ENCODE measurements around the gene CEP44. TPM values are rescaled to one million over a fixed set of nuclear protein-coding genes. Genes with fewer than 3 reads are reported as not detected.

CEP44 gene
- total and polyA plus RNA-seq, 2 donors = 11.5 to 55.6 TPM

DNA sequence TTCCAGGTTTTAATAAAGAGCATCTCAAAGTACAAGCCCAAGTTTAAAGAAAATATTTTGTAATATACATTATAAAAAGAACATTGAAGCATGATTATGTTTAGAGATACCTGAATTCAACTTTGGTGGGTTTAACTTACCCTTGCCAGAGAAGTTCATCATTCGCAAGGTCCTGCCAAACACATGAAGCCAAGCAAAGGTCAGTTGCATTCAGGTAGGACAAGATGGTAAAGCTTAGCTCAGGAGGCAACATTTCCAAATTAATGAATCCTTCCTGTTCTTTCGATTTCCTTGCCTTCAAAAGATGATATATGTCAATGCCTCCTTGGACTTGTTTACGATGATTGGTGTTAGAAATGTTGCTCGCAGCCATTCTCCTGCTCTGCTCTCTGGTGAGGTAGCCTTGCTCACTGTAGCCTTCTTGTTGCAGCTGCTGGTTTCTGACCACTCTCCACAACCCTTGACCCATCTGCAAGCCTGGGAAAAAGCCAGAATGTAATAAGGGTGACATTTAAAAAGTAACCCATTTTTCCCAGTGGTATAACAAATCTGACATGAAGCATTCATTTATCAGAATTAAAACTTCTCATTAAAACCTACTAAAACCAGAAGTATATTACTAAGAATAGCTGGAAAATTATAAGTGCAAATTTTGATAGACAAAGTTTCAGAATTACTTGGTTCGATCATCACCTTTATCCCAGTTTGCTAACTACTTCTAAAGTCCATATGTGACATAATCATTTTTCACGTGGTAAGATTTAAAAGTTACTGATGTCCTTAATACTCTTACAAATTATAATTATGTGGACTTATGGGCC is 20.9 kb upstream of the CEP44 start:
- Histone ChIP-seq H3K4me1 (ENCODE audit: insufficient read depth) (no peaks in the 10 kb centered on the region), H3K4me3 (ENCODE audit: low read depth, low read length) (no peak overlapping the region), H3K27ac (ENCODE audit: low read depth) (no peak overlapping the region), H3K36me3 (ENCODE audit: insufficient read depth) (no peaks in the 10 kb centered on the region)
- no peak for DNase-seq (ENCODE audit: extremely low spot score)
- WGBS = 75% methylated on average over 6 of the region's 6 CpGs

GRCh38 chr4:174263445-174263736 is 20.3 kb upstream of the CEP44 start:
- WGBS = 71% methylated on average over 3 of the region's 3 CpGs
- H3K27ac ChIP-seq (ENCODE audit: low read depth) = no peak overlapping the region
- no peaks in the 10 kb centered on the region for H3K36me3 ChIP-seq (ENCODE audit: insufficient read depth)
- no peak for DNase-seq (ENCODE audit: extremely low spot score)
- no peaks in the 10 kb centered on the region for H3K4me1 ChIP-seq (ENCODE audit: insufficient read depth)
- no peak overlapping the region for H3K4me3 ChIP-seq (ENCODE audit: low read depth, low read length)

DNA sequence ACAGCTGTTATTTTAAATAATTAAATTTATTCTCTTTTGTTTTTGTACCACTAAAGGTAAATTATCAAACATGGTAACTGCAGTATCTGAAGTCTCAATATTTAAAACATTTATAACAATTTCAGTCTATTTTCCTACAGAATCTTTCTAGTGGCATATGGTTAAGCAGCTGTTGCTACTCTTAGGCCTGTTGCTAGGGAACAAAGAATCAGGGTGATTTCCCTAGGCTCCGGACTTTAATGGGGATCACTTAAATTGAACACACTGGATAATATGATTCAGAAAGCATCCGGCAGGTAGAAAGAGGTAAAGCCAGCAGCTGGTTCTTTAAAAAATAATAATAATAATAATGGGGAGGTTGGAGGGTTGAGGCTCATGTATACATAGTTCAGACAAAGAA is 17.8 kb upstream of the CEP44 start:
- H3K36me3 ChIP-seq (ENCODE audit: insufficient read depth) = no peaks in the 10 kb centered on the region
- 51% methylated on average over 2 of the region's 2 CpGs for WGBS
- no peak for DNase-seq (ENCODE audit: extremely low spot score)
- H3K4me1 ChIP-seq (ENCODE audit: insufficient read depth) = no peaks in the 10 kb centered on the region
- H3K27ac ChIP-seq (ENCODE audit: low read depth) = no peak overlapping the region
- H3K4me3 ChIP-seq (ENCODE audit: low read depth, low read length) = no peak overlapping the region

DNA sequence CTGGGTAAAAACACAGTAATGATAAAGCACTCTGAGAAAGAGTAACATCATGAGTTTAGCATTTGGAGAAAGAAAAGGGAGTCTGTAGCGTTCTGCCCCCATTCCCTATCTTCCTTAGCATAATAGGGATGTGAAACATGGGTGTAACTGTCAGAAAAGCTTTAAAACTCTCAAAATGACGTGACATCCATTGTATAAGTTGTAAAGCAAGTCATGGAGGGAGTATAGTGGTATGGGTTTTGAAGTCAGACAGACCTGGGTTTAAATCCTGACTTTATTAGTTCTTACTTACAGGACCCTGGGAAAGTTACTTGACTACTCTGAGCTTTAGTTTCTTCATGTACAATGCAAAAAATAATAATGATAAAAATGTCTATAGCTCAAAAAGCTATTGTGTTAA is 17.3 kb upstream of the CEP44 start:
- Histone ChIP-seq H3K4me1 (ENCODE audit: insufficient read depth) (no peaks in the 10 kb centered on the region), H3K4me3 (ENCODE audit: low read depth, low read length) (no peak overlapping the region), H3K27ac (ENCODE audit: low read depth) (no peak overlapping the region), H3K36me3 (ENCODE audit: insufficient read depth) (no peaks in the 10 kb centered on the region)
- no peak for DNase-seq (ENCODE audit: extremely low spot score)
- 74% methylated on average over 2 of the region's 2 CpGs for WGBS

DNA sequence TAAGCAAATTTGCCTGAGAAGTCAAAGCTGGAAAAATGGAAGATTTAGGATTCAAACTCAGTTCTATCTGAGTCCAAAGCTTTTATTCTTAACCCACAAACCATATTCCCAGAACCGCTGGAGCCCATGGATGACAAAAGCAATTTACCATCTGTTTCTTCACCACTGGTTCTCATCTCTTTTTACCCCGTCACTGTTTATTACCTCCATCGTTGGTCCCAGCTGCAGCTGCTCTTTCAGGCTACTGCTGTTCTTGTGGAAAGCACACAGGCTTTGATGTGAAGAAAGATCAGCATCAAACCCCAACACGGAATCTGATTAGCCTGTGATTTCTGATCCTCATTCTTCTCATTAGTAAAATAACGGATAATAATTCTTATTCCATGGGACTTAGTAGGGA is 9.8 kb upstream of the CEP44 start:
- H3K36me3 ChIP-seq (ENCODE audit: insufficient read depth) = no peaks in the 10 kb centered on the region
- no peaks in the 10 kb centered on the region for H3K4me1 ChIP-seq (ENCODE audit: insufficient read depth)
- no peak for DNase-seq (ENCODE audit: extremely low spot score)
- WGBS = 68% methylated on average over 5 of the region's 5 CpGs
- no peak overlapping the region for H3K4me3 ChIP-seq (ENCODE audit: low read depth, low read length)
- H3K27ac ChIP-seq (ENCODE audit: low read depth) = no peak overlapping the region

- H3K36me3 ChIP-seq (ENCODE audit: insufficient read depth) = no peaks in the 10 kb centered on the region
- no peaks in the 10 kb centered on the region for H3K4me1 ChIP-seq (ENCODE audit: insufficient read depth)
- WGBS = 88% methylated on average over 3 of the region's 3 CpGs
- H3K4me3 ChIP-seq (ENCODE audit: low read depth, low read length) = no peak overlapping the region
- DNase-seq (ENCODE audit: extremely low spot score) = no peak
- H3K27ac ChIP-seq (ENCODE audit: low read depth) = no peak overlapping the region
Observed at GRCh38 chr4:174274436-174274835, 9.3 kb upstream of the CEP44 start.

DNA sequence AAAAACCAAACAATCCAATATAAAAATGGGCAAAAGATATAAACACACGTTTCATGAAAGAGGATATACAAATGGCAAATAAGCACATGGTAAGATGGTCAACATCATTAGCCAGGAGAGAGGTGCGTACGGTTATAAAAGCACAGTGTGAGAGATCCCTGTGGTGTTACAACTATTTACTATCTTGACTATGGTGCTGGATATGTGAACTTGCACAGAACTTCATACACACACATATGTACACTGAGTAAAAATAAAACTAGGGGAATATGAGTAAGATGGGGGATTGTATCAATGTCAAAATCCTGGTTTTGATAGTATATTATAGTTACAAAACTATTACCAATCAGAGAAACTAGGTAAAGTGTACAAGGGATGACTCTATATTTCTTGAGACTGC is 8.6 kb upstream of the CEP44 start:
- H3K4me1 ChIP-seq (ENCODE audit: insufficient read depth) = no peaks in the 10 kb centered on the region

GRCh38 chr4:174277433-174277832 is 6.3 kb upstream of the CEP44 start:
- no peaks in the 10 kb centered on the region for H3K4me1 ChIP-seq (ENCODE audit: insufficient read depth)
- H3K36me3 ChIP-seq (ENCODE audit: insufficient read depth) = no peaks in the 10 kb centered on the region
- no peak overlapping the region for H3K4me3 ChIP-seq (ENCODE audit: low read depth, low read length)
- no peak overlapping the region for H3K27ac ChIP-seq (ENCODE audit: low read depth)
- 56% methylated on average over 3 of the region's 3 CpGs for WGBS
- no peak for DNase-seq (ENCODE audit: extremely low spot score)

More for the DNA sequence above, 8.6 kb upstream of the CEP44 start:
- no peak for DNase-seq (ENCODE audit: extremely low spot score)
- WGBS = 71% methylated on average over 3 of the region's 3 CpGs
- no peaks in the 10 kb centered on the region for H3K36me3 ChIP-seq (ENCODE audit: insufficient read depth)
- no peak overlapping the region for H3K27ac ChIP-seq (ENCODE audit: low read depth)
- H3K4me3 ChIP-seq (ENCODE audit: low read depth, low read length) = no peak overlapping the region

- no peak for DNase-seq (ENCODE audit: extremely low spot score)
- Histone ChIP-seq H3K4me1 (ENCODE audit: insufficient read depth) (no peaks in the 10 kb centered on the region), H3K27ac (ENCODE audit: low read depth) (no peak overlapping the region)
Observed at GRCh38 chr4:174278467-174278866, 5.2 kb upstream of the CEP44 start.

DNA sequence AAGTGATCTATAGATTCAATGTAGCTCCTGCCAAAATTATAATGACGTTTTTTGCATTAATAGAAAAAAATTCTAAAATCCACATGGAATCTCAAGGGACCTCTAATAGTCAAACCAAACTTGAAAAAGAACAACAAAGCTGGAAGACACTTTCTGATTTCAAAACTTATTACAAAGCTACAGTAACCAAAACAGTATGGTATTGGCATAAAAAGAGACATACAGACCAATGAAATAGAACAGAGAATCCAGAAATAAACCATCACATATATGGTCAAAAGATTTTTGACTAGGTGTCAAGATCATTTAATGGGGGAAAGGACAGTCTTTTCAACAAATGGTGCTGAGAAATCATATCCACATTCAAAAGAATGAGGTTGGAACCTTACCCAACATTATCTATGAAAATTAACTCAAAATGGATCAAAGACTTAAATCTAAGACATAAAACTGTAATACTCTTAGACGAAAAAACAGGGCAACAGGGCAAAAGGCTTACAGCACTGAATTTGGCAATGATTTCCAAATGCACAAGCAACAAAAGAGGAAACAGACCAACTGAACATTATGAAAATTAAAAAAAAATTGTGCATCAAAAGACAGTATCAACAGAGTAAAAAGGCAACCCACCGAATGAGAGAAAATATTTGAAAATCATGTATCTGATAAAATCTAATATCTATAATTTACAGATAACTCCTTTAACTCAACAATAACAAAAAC is 4.1 kb upstream of the CEP44 start:
- 87% methylated on average over 3 of the region's 3 CpGs for WGBS
- no peaks in the 10 kb centered on the region for H3K4me1 ChIP-seq (ENCODE audit: insufficient read depth)
- DNase-seq (ENCODE audit: extremely low spot score) = no peak
- no peak overlapping the region for H3K4me3 ChIP-seq (ENCODE audit: low read depth, low read length)
- no peaks in the 10 kb centered on the region for H3K36me3 ChIP-seq (ENCODE audit: insufficient read depth)
- H3K27ac ChIP-seq (ENCODE audit: low read depth) = no peak overlapping the region

More at GRCh38 chr4:174278467-174278866, 5.2 kb upstream of the CEP44 start:
- Histone ChIP-seq H3K36me3 (ENCODE audit: insufficient read depth) (no peaks in the 10 kb centered on the region), H3K4me3 (ENCODE audit: low read depth, low read length) (no peak overlapping the region)

- no peaks in the 10 kb centered on the region for H3K36me3 ChIP-seq (ENCODE audit: insufficient read depth)
- no peak overlapping the region for H3K27ac ChIP-seq (ENCODE audit: low read depth)
- no peak for DNase-seq (ENCODE audit: extremely low spot score)
- no peak overlapping the region for H3K4me3 ChIP-seq (ENCODE audit: low read depth, low read length)
- WGBS = 82% methylated on average over 5 of the region's 5 CpGs
- no peaks in the 10 kb centered on the region for H3K4me1 ChIP-seq (ENCODE audit: insufficient read depth)
Observed at GRCh38 chr4:174281182-174281737, 2.5 kb upstream of the CEP44 start.

DNA sequence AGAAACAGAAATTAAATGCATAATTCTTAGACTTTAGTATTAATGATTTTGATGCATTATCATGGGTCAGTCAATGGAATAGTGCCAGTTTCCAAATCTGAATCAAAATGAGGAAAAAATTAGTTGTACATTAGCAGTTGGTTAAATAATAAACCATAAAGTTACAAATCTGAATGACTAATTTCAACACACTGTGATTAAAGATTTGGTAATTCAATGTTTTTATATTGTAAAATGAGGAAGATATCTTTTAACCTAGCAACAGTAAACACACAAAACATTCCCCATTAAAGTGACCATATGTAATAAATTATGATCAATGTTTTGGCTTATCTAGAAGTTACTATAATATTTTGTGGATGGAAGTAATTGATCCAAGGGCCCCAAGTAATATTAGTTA is 1.8 kb upstream of the CEP44 start:
- Histone ChIP-seq H3K4me1 (ENCODE audit: insufficient read depth) (no peaks in the 10 kb centered on the region), H3K4me3 (ENCODE audit: low read depth, low read length) (no peak overlapping the region), H3K27ac (ENCODE audit: low read depth) (no peak overlapping the region), H3K36me3 (ENCODE audit: insufficient read depth) (no peaks in the 10 kb centered on the region)
- DNase-seq (ENCODE audit: extremely low spot score) = no peak

DNA sequence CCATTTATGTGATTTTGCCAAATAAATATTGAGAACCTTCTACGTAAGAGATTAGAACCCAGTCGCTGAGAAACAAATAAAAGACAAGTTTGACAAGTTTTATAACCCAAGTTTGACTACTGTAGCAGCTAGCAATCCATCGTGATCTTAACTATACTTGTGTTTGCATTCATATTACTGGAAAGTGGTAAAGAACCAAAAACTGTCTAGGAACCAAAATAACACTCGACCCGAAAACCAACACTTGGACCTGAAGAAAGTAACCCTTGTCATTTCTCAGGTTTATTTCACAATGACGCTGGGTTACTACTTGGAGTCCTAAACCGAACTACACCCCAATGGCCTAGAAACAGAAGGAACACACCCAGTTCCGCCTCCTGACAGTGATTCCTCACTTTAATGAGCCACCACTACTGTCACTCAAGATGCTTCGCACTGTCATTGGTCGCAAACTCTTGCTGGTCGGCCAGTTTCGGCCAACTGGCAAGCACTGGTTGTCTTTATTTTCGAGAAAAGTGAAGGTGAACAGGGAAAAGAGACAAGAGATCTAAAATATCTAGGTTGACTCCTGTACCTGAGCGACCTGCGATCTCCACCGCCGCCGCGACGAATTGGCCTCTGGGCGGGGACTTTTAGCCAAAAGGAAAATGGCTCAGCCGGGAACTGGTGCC is 740 bp upstream of the CEP44 start:
- DNase-seq (ENCODE audit: extremely low spot score) = peak; percentile 85
- no peaks in the 10 kb centered on the region for H3K36me3 ChIP-seq (ENCODE audit: insufficient read depth)
- no peaks in the 10 kb centered on the region for H3K4me1 ChIP-seq (ENCODE audit: insufficient read depth)
- peak overlapping the region; percentile 98 for H3K27ac ChIP-seq (ENCODE audit: low read depth)
- peak overlapping the region; percentile 84 for H3K4me3 ChIP-seq (ENCODE audit: low read depth, low read length)
- WGBS = 1% methylated on average over 22 of the region's 22 CpGs

DNA sequence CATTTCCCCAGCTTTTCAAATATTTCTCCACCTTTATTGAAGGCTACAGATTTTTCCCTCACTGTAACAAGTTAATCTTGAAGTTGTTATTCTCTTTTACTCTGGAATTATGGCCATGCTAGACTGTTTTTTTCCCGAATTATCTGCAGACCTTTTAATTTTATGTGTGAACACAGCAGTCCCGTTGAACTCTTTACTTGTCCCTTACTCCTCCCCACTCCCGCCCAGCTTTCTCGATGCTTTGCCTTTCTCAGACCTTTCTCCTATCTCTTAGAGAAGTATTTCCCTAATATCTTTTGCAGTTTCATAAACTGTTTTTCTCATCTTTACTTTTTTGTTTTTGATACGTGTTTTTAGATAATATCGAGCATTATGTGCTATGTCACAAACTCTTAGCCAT is 776 bp downstream of the CEP44 start:
- no peaks in the 10 kb centered on the region for H3K4me1 ChIP-seq (ENCODE audit: insufficient read depth)
- no peak for DNase-seq (ENCODE audit: extremely low spot score)
- 8% methylated on average over 6 of the region's 6 CpGs for WGBS
- no peak overlapping the region for H3K27ac ChIP-seq (ENCODE audit: low read depth)
- H3K4me3 ChIP-seq (ENCODE audit: low read depth, low read length) = peak overlapping the region; percentile 84
- H3K36me3 ChIP-seq (ENCODE audit: insufficient read depth) = no peaks in the 10 kb centered on the region

Data from urinary bladder (tissue), 4 donors.